Measurements from ENCODE around the gene TCIRG1. TPM values are rescaled to one million over a fixed set of nuclear protein-coding genes. Genes with fewer than 3 reads are reported as not detected.

The TCIRG1 gene
- total and polyA plus RNA-seq, 2 of the 13 experiments (the other 11 are each of a cell fraction or from before 2014, with no cell fraction given), result 48.0 to 69.6 TPM

DNA sequence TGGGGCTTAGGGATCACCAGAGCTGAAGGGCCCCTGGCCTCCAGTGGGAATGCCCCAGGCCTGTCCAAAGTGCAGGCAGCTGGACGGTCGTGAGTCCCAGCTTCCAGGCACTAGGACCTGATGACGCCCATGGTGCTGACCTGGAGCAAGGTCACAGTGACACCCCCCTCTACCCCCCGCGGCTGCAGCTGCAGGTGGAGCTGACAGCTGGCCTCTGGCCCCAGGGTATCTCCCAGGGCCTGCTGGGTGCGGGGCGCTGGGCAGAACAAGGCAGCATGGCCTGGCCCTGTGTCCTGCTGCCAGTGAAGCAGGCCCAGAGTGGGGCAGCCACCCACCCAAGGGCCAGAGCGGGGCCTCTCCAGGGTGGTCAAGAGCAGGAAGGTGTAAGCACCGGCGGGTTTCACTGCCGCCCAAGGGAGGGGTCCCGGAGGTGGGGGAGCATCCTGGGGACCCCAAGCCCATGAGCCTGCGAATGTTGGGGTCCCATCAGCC lies 553 bp upstream of the TCIRG1 start (continued):
- peak; percentile 81; the same call in 1 of the 2 replicates for TF ChIP-seq MXD4 (CRISPR knock-in tag; IDR thresholded peaks at IDR 0.05)
- TF ChIP-seq ZNF644 (CRISPR knock-in tag; IDR thresholded peaks at IDR 0.05; ENCODE audit: low read depth), result peak; percentile 67; the same call in 1 of the 2 replicates
- no peak; the same call in 1 of the 2 replicates for TF ChIP-seq GATA4 (IDR thresholded peaks at IDR 0.05; ENCODE audit: borderline replicate concordance, low read depth)
- TF ChIP-seq HMG20B (CRISPR knock-in tag; conservative IDR thresholded peaks at IDR 0.05), result peak; percentile 85
- TF ChIP-seq SSRP1 (CRISPR knock-in tag; IDR thresholded peaks at IDR 0.05), result no peak
- TF ChIP-seq, protein P1, sequence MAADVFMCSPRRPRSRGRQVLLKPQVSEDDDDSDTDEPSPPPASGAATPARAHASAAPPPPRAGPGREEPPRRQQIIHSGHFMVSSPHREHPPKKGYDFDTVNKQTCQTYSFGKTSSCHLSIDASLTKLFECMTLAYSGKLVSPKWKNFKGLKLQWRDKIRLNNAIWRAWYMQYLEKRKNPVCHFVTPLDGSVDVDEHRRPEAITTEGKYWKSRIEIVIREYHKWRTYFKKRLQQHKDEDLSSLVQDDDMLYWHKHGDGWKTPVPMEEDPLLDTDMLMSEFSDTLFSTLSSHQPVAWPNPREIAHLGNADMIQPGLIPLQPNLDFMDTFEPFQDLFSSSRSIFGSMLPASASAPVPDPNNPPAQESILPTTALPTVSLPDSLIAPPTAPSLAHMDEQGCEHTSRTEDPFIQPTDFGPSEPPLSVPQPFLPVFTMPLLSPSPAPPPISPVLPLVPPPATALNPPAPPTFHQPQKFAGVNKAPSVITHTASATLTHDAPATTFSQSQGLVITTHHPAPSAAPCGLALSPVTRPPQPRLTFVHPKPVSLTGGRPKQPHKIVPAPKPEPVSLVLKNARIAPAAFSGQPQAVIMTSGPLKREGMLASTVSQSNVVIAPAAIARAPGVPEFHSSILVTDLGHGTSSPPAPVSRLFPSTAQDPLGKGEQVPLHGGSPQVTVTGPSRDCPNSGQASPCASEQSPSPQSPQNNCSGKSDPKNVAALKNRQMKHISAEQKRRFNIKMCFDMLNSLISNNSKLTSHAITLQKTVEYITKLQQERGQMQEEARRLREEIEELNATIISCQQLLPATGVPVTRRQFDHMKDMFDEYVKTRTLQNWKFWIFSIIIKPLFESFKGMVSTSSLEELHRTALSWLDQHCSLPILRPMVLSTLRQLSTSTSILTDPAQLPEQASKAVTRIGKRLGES (CRISPR knock-in tag; IDR thresholded peaks at IDR 0.05; ENCODE audit: borderline replicate concordance), result no peak
- no peak for TF ChIP-seq SP1 (IDR thresholded peaks at IDR 0.05)
- TF ChIP-seq SP1 (CRISPR knock-in tag; IDR thresholded peaks at IDR 0.05), result peak; percentile 74
- no peak for TF ChIP-seq SYNCRIP (IDR thresholded peaks at IDR 0.05; ENCODE audit: insufficient read depth, low read depth, low read length)
- no peak for TF ChIP-seq ARID2 (CRISPR knock-in tag; IDR thresholded peaks at IDR 0.05; ENCODE audit: borderline replicate concordance)
- TF ChIP-seq HIVEP1 (CRISPR knock-in tag; IDR thresholded peaks at IDR 0.05), result peak; percentile 100
- peak; percentile 66; the same call in 1 of the 2 replicates for TF ChIP-seq ZNF766 (CRISPR knock-in tag; IDR thresholded peaks at IDR 0.05; ENCODE audit: borderline replicate concordance)
- peak; percentile 81 for TF ChIP-seq ZBTB20 (CRISPR knock-in tag; IDR thresholded peaks at IDR 0.05; ENCODE audit: borderline replicate concordance, low read depth)
- TF ChIP-seq, protein P2, sequence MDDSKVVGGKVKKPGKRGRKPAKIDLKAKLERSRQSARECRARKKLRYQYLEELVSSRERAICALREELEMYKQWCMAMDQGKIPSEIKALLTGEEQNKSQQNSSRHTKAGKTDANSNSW (CRISPR knock-in tag; IDR thresholded peaks at IDR 0.05; ENCODE audit: borderline replicate concordance), result no peak
- peak; percentile 93 for TF ChIP-seq ZBTB7A (CRISPR knock-in tag; IDR thresholded peaks at IDR 0.05)
- peak; percentile 96; the same call in 1 of the 2 replicates for TF ChIP-seq ZBTB42 (CRISPR knock-in tag; IDR thresholded peaks at IDR 0.05)
- TF ChIP-seq ELF3 (CRISPR knock-in tag; IDR thresholded peaks at IDR 0.05), result peak; percentile 79
- peak; percentile 68; the same call in 1 of the 2 replicates for TF ChIP-seq ARNT2 (CRISPR knock-in tag; IDR thresholded peaks at IDR 0.05; ENCODE audit: low read depth)
- peak; percentile 72 for TF ChIP-seq SRSF1 (optimal IDR thresholded peaks at IDR 0.05; ENCODE audit: low read depth, low read length)
- TF ChIP-seq, protein P3, sequence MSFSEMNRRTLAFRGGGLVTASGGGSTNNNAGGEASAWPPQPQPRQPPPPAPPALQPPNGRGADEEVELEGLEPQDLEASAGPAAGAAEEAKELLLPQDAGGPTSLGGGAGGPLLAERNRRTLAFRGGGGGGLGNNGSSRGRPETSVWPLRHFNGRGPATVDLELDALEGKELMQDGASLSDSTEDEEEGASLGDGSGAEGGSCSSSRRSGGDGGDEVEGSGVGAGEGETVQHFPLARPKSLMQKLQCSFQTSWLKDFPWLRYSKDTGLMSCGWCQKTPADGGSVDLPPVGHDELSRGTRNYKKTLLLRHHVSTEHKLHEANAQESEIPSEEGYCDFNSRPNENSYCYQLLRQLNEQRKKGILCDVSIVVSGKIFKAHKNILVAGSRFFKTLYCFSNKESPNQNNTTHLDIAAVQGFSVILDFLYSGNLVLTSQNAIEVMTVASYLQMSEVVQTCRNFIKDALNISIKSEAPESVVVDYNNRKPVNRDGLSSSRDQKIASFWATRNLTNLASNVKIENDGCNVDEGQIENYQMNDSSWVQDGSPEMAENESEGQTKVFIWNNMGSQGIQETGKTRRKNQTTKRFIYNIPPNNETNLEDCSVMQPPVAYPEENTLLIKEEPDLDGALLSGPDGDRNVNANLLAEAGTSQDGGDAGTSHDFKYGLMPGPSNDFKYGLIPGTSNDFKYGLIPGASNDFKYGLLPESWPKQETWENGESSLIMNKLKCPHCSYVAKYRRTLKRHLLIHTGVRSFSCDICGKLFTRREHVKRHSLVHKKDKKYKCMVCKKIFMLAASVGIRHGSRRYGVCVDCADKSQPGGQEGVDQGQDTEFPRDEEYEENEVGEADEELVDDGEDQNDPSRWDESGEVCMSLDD (CRISPR knock-in tag; IDR thresholded peaks at IDR 0.05; ENCODE audit: borderline replicate concordance), result peak; percentile 94
- TF ChIP-seq ZNF773 (CRISPR knock-in tag; IDR thresholded peaks at IDR 0.05; ENCODE audit: borderline replicate concordance), result 0 out of 2 replicates have a peak, but pooled peaks have one; percentile 23
- TF ChIP-seq ZNF577 (CRISPR knock-in tag; IDR thresholded peaks at IDR 0.05; ENCODE audit: borderline replicate concordance, low read depth), result no peak

All from HepG2 (cell line).